Mesothelial cell of epicardium (in vitro differentiated cells): ENCODE measurements around the gene SYT1. TPM values are rescaled to one million over a fixed set of nuclear protein-coding genes. Genes with fewer than 3 reads are reported as not detected.

Experiments used
- DNase-seq, 2 experiments: peaks; one replicate each; pipeline ENCODE4 v3.0.0; 2021; ENCODE audit warnings: low spot score in 2 of 2; ENCODE audit not compliant: unreplicated experiment in 2 of 2
- H3K27ac Mint-ChIP-seq: 2 replicates; pipeline ENCODE4 v1.8.0; 2021; ENCODE audit warnings: mixed read lengths
- H3K27me3 Mint-ChIP-seq: 2 replicates; pipeline ENCODE4 v1.8.0; 2021; ENCODE audit warnings: low read depth, mixed read lengths
- H3K36me3 Mint-ChIP-seq: 2 replicates; pipeline ENCODE4 v1.8.0; 2021; ENCODE audit warnings: mixed read lengths
- H3K4me1 Mint-ChIP-seq: 2 replicates; pipeline ENCODE4 v1.8.0; 2021; ENCODE audit warnings: mixed read lengths
- H3K4me3 Mint-ChIP-seq: 2 replicates; pipeline ENCODE4 v1.8.0; 2021; ENCODE audit warnings: mild to moderate bottlenecking, moderate library complexity, mixed read lengths
- H3K9me3 Mint-ChIP-seq: 2 replicates; pipeline ENCODE4 v1.8.0; 2021; ENCODE audit warnings: mixed read lengths
- total RNA-seq: library from RNA; stranded (reverse); gene quantifications from 3 replicates; pipeline ENCODE4 v1.2.1, GENCODE V29; 2021
- TF ChIP-seq, protein P1 (sequence below): fragments of 200-600 bp; sonication (generic); IDR thresholded peaks from one replicate; pipeline ENCODE4 v1.5.0; 2021; ENCODE audit warnings: antibody characterized with exemption; ENCODE audit not compliant: unreplicated experiment

Gene SYT1
- total RNA-seq, 1 donor from 2014 or later, result 13.6 TPM

DNA sequence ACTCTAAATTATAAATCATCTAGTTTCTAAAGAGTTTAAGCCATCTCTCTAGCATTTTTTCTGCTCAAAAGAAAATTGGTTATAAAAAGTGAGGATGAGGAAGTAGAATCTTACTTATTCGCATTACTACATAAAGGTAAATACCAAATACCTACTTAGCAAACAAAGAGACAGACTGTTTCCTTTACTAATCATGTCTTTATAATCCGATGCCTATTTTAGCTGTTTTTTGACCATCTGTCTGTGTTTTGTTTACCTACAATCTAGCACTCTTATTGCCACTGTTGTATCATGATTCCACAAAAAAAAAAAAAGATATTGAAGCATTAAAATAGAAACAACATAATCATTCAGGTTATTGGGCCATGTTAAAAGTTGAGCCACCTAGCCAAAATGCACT is 430.0 kb downstream of the SYT1 start:
- Mint-ChIP-seq H3K4me1 (peaks cover 2% of the 10 kb centered on the region), H3K9me3 (no peaks in the 10 kb centered on the region), H3K36me3 (peaks cover 2% of the 10 kb centered on the region), H3K27ac (no peak overlapping the region), H3K27me3 (no peaks in the 10 kb centered on the region), H3K4me3 (no peak overlapping the region)
- TF ChIP-seq, protein P1, sequence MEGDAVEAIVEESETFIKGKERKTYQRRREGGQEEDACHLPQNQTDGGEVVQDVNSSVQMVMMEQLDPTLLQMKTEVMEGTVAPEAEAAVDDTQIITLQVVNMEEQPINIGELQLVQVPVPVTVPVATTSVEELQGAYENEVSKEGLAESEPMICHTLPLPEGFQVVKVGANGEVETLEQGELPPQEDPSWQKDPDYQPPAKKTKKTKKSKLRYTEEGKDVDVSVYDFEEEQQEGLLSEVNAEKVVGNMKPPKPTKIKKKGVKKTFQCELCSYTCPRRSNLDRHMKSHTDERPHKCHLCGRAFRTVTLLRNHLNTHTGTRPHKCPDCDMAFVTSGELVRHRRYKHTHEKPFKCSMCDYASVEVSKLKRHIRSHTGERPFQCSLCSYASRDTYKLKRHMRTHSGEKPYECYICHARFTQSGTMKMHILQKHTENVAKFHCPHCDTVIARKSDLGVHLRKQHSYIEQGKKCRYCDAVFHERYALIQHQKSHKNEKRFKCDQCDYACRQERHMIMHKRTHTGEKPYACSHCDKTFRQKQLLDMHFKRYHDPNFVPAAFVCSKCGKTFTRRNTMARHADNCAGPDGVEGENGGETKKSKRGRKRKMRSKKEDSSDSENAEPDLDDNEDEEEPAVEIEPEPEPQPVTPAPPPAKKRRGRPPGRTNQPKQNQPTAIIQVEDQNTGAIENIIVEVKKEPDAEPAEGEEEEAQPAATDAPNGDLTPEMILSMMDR, result no peak
- DNase-seq, result no peak

- Mint-ChIP-seq H3K27me3 (no peaks in the 10 kb centered on the region), H3K27ac (no peak overlapping the region), H3K4me1 (peaks cover 2% of the 10 kb centered on the region), H3K9me3 (no peaks in the 10 kb centered on the region), H3K36me3 (peaks cover under 1% of the 10 kb centered on the region), H3K4me3 (no peak overlapping the region)
- DNase-seq, result no peak
- TF ChIP-seq, protein P1, result no peak
Measured at GRCh38 chr12:79295572-79295971, 431.0 kb downstream of the SYT1 start.

GRCh38 chr12:79296133-79296532 is 431.6 kb downstream of the SYT1 start:
- no peaks in the 10 kb centered on the region for H3K36me3 Mint-ChIP-seq
- no peaks in the 10 kb centered on the region for H3K27me3 Mint-ChIP-seq
- H3K4me1 Mint-ChIP-seq, result peaks cover 2% of the 10 kb centered on the region
- TF ChIP-seq, protein P1, result no peak
- H3K9me3 Mint-ChIP-seq, result no peaks in the 10 kb centered on the region
- no peak overlapping the region for H3K4me3 Mint-ChIP-seq
- no peak for DNase-seq
- no peak overlapping the region for H3K27ac Mint-ChIP-seq

DNA sequence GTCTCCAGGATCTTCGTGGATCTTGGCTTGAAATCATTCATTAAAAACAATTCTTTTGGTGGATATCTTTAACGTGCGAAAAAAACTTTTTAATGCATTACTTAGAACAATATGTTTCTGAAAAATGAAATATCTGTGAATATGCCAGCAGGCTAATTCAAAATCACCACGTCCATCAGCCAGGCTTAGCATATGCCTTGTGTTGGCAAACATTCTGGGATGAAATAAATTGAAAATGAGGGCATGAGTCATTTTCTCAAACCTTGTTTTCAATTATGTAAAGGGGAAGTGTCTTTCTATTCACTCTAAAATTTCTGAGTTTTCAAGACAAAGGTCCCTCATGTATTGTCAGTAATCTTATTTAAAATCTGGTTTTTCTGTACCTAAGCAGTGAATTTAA is 432.3 kb downstream of the SYT1 start:
- Mint-ChIP-seq H3K4me3 (no peak overlapping the region), H3K27me3 (no peaks in the 10 kb centered on the region), H3K9me3 (no peaks in the 10 kb centered on the region), H3K36me3 (no peaks in the 10 kb centered on the region), H3K4me1 (peaks cover 2% of the 10 kb centered on the region), H3K27ac (no peak overlapping the region)
- TF ChIP-seq, protein P1, result no peak
- DNase-seq, result no peak

GRCh38 chr12:79298506-79298905 is 433.9 kb downstream of the SYT1 start:
- no peak overlapping the region for H3K4me3 Mint-ChIP-seq
- no peaks in the 10 kb centered on the region for H3K27me3 Mint-ChIP-seq
- TF ChIP-seq, protein P1, result no peak
- no peak for DNase-seq
- no peak overlapping the region for H3K27ac Mint-ChIP-seq
- no peaks in the 10 kb centered on the region for H3K36me3 Mint-ChIP-seq
- H3K4me1 Mint-ChIP-seq, result peaks cover 2% of the 10 kb centered on the region
- H3K9me3 Mint-ChIP-seq, result no peaks in the 10 kb centered on the region

GRCh38 chr12:79299447-79300198 is 435.0 kb downstream of the SYT1 start:
- Mint-ChIP-seq H3K4me3 (no peak overlapping the region), H3K27ac (no peak overlapping the region), H3K4me1 (peaks cover 2% of the 10 kb centered on the region), H3K36me3 (no peaks in the 10 kb centered on the region), H3K9me3 (no peaks in the 10 kb centered on the region), H3K27me3 (no peaks in the 10 kb centered on the region)
- TF ChIP-seq, protein P1, result no peak
- DNase-seq, result no peak
